ENCODE data around the gene MTHFD1. TPM values are rescaled to one million over a fixed set of nuclear protein-coding genes. Genes with fewer than 3 reads are reported as not detected.

Gene MTHFD1
- total and polyA plus RNA-seq, 2 of the 4 experiments (the other 2 are of a cell fraction) = 32.2 to 64.9 TPM

DNA sequence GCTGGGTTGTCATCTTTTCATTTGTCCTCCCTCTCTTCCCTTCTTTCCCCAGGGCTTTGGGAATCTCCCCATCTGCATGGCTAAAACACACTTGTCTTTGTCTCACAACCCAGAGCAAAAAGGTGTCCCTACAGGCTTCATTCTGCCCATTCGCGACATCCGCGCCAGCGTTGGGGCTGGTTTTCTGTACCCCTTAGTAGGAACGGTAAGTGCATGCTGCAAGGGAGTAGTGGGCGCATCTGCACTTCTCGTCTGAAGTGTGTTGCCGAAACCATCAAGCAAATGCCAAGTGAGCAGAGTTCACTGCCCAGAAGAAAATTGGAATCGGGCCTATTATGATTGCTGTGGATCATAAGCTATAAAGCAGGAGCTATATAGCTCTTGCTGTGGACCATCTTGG, 66.5 kb downstream of the MTHFD1 start:
- Histone ChIP-seq H3K4ac (ENCODE audit: low read depth, low read length) (no peak overlapping the region), H3K27me3 (ENCODE audit: control insufficient read depth, insufficient read depth, low read length) (no peaks in the 10 kb centered on the region), H3K27ac (ENCODE audit: insufficient read depth, low read length) (no peak overlapping the region), H3K4me1 (ENCODE audit: control insufficient read depth, insufficient read depth, low read length) (no peaks in the 10 kb centered on the region), H2BK15ac (ENCODE audit: low read depth, low read length) (no peak overlapping the region), H3K9me3 (ENCODE audit: control insufficient read depth, insufficient read depth, low read length) (no peaks in the 10 kb centered on the region), H3K4me3 (ENCODE audit: insufficient read depth, low read depth, low read length) (no peak overlapping the region), H3K56ac (ENCODE audit: extremely low read depth, insufficient read depth, low read length) (no peak overlapping the region), H2AK5ac (ENCODE audit: low read depth, low read length) (no peak overlapping the region), H3K4me2 (ENCODE audit: low read depth, low read length) (no peak overlapping the region), H3K14ac (replicated peaks; ENCODE audit: low read depth, low read length) (no peak overlapping the region), H3K9ac (ENCODE audit: low read depth, low read length) (no peak overlapping the region), H3K23ac (ENCODE audit: low read depth, low read length) (no peak overlapping the region), H2BK5ac (ENCODE audit: low read depth, low read length, poor library complexity, severe bottlenecking) (no peak overlapping the region), H3K36me3 (ENCODE audit: control insufficient read depth, insufficient read depth, low read length) (peaks cover 13% of the 10 kb centered on the region), H3K79me1 (ENCODE audit: low read depth in 1 of 2, low read length in 2 of 2) (no peaks in the 10 kb centered on the region), H2BK20ac (ENCODE audit: low read depth, low read length) (no peak overlapping the region), H3K9me1 (ENCODE audit: insufficient read depth, low read length) (peaks cover 6% of the 10 kb centered on the region), H4K20me1 (ENCODE audit: insufficient read depth, low read length) (no peaks in the 10 kb centered on the region), H4K91ac (ENCODE audit: insufficient read depth, low read depth, low read length) (no peak overlapping the region), H4K5ac (ENCODE audit: low read depth, low read length) (no peak overlapping the region), H3K18ac (ENCODE audit: low read depth, low read length) (no peak overlapping the region), H4K8ac (ENCODE audit: low read depth in 2 of 2, low read length in 2 of 2) (no peak overlapping the region), H2AFZ (replicated peaks; ENCODE audit: low read length, poor library complexity) (no peak overlapping the region), H2BK120ac (ENCODE audit: low read depth, low read length) (no peak overlapping the region), H2AK9ac (replicated peaks; ENCODE audit: low read depth, low read length, poor library complexity) (no peak overlapping the region)
- ChIA-PET POLR2A (ENCODE audit: unreplicated experiment) (interaction anchor here (0.6 kb wide), 1 partner anchor 13 kb away, joined by 3 read pairs; no protein-coding TSS in a partner anchor), CTCF (interaction anchor here (1.1 kb wide), 1 partner anchor 11 kb away, joined by 3 read pairs; no protein-coding TSS in a partner anchor)
- in situ Hi-C loops (cut with MboI; ENCODE audit: low sequenced_read_pairs) (no loop called here), dilution Hi-C loops (cut with HindIII; ENCODE audit: low sequenced_read_pairs, unreplicated experiment) (no loop called here), intact Hi-C loops (cut with micrococcal nuclease) (no loop called here)
- TF ChIP-seq CEBPB (IDR thresholded peaks at IDR 0.05; ENCODE audit: low read depth, low read length) (no peak), POLR2A (IDR thresholded peaks at IDR 0.05; ENCODE audit: low read depth, low read length) (no peak), SMC3 (IDR thresholded peaks at IDR 0.05; ENCODE audit: low read depth, low read length) (no peak), MXI1 (IDR thresholded peaks at IDR 0.05; ENCODE audit: borderline replicate concordance, low read depth, low read length) (no peak), NFE2L2 (IDR thresholded peaks at IDR 0.05; ENCODE audit: low read depth, low read length) (no peak), BHLHE40 (IDR thresholded peaks at IDR 0.05; ENCODE audit: low read depth, low read length) (no peak), RCOR1 (IDR thresholded peaks at IDR 0.05; ENCODE audit: insufficient replicate concordance, low read length) (no peak), MAFK (IDR thresholded peaks at IDR 0.05; ENCODE audit: low read depth, low read length) (no peak), RAD21 (IDR thresholded peaks at IDR 0.05; ENCODE audit: low read length) (no peak), RFX5 (IDR thresholded peaks at IDR 0.05; ENCODE audit: low read depth, low read length) (no peak), CHD1 (IDR thresholded peaks at IDR 0.05; ENCODE audit: low read depth, low read length) (no peak)
- TF ChIP-seq, protein P1, sequence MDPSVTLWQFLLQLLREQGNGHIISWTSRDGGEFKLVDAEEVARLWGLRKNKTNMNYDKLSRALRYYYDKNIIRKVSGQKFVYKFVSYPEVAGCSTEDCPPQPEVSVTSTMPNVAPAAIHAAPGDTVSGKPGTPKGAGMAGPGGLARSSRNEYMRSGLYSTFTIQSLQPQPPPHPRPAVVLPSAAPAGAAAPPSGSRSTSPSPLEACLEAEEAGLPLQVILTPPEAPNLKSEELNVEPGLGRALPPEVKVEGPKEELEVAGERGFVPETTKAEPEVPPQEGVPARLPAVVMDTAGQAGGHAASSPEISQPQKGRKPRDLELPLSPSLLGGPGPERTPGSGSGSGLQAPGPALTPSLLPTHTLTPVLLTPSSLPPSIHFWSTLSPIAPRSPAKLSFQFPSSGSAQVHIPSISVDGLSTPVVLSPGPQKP (IDR thresholded peaks at IDR 0.05; ENCODE audit: borderline replicate concordance, low read depth, low read length) = no peak
- TF ChIP-seq, protein P2, sequence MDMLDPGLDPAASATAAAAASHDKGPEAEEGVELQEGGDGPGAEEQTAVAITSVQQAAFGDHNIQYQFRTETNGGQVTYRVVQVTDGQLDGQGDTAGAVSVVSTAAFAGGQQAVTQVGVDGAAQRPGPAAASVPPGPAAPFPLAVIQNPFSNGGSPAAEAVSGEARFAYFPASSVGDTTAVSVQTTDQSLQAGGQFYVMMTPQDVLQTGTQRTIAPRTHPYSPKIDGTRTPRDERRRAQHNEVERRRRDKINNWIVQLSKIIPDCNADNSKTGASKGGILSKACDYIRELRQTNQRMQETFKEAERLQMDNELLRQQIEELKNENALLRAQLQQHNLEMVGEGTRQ (IDR thresholded peaks at IDR 0.05; ENCODE audit: low read depth, low read length) = no peak
- TF ChIP-seq, protein P3, sequence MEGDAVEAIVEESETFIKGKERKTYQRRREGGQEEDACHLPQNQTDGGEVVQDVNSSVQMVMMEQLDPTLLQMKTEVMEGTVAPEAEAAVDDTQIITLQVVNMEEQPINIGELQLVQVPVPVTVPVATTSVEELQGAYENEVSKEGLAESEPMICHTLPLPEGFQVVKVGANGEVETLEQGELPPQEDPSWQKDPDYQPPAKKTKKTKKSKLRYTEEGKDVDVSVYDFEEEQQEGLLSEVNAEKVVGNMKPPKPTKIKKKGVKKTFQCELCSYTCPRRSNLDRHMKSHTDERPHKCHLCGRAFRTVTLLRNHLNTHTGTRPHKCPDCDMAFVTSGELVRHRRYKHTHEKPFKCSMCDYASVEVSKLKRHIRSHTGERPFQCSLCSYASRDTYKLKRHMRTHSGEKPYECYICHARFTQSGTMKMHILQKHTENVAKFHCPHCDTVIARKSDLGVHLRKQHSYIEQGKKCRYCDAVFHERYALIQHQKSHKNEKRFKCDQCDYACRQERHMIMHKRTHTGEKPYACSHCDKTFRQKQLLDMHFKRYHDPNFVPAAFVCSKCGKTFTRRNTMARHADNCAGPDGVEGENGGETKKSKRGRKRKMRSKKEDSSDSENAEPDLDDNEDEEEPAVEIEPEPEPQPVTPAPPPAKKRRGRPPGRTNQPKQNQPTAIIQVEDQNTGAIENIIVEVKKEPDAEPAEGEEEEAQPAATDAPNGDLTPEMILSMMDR (conservative IDR thresholded peaks at IDR 0.05; ENCODE audit: low read depth, low read length) = no peak
- DNase-seq (no peak), ATAC-seq (ENCODE audit: low read depth) (no peak)
- no TSS peak for BruUV-seq (replicated peaks)
- WGBS, 2 experiments (ENCODE audit: extremely low coverage in 2 of 2, insufficient read length in 1 of 2) = 100% methylated on average over 3 of the region's 10 CpGs; no CpG with 5 or more reads in 1 of the 2 experiments

All from IMR-90 (cell line).